ENCODE data around the gene PAPPA2.

DNA sequence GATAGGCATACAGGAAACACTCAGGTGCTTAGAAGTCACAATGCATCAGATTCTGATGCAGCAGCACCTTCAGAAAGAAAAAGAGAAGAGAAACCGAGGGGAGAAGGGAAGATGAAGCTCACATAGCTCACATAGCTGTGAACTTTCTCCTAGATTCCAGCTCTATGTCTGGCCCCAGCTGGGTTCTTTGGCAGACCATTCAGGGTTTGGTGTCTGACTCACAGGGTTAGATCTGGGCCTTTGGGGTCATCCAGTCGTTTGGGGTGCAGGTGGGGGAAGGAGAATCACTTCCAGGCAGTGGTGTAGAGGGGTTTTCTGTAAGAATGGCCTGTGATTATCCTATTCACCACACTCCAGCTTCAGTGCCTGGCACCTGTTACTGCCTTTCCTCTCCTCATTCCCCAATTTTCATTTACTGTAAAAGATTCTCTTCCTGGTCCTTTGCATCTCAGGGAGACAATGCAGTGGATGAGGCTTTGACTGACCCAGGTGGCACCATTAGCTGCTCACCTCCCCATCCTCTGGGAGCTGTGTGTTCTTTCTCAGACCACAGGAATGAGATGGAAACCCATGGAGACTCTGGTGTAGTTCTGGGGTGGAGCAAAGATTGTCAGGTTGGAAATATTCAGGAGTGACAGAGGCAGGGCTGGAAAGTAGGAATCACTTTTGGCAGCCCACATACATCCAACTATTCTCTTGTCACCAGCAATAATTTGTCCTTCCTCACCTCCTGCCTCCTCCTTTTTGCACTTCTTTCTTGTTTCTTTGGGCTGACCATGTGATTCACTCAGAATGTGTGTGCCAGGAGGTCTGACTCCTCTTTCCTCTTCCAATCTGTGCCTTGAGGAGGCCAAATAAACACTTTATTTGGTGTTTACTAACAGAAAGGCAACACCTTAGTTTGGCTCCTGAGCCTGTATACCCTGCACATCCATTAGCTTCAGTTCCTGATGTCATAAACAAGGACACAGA, 103.3 kb downstream of the PAPPA2 start:
- TF ChIP-seq, protein P1, sequence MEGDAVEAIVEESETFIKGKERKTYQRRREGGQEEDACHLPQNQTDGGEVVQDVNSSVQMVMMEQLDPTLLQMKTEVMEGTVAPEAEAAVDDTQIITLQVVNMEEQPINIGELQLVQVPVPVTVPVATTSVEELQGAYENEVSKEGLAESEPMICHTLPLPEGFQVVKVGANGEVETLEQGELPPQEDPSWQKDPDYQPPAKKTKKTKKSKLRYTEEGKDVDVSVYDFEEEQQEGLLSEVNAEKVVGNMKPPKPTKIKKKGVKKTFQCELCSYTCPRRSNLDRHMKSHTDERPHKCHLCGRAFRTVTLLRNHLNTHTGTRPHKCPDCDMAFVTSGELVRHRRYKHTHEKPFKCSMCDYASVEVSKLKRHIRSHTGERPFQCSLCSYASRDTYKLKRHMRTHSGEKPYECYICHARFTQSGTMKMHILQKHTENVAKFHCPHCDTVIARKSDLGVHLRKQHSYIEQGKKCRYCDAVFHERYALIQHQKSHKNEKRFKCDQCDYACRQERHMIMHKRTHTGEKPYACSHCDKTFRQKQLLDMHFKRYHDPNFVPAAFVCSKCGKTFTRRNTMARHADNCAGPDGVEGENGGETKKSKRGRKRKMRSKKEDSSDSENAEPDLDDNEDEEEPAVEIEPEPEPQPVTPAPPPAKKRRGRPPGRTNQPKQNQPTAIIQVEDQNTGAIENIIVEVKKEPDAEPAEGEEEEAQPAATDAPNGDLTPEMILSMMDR (IDR thresholded peaks at IDR 0.05) = no peak
- TF ChIP-seq POLR2A (IDR thresholded peaks at IDR 0.05) = no peak
